ENCODE measurements around the gene MRPS18A. TPM values are rescaled to one million over a fixed set of nuclear protein-coding genes. Genes with fewer than 3 reads are reported as not detected.

MRPS18A gene
- total and polyA plus RNA-seq, 2 of the 13 experiments (the other 11 are each of a cell fraction or from before 2014, with no cell fraction given): 87.8 to 89.1 TPM

GRCh38 chr6:43648248-43648647 is 39.3 kb downstream of the MRPS18A start (continued):
- TF ChIP-seq PBX2 (CRISPR knock-in tag; IDR thresholded peaks at IDR 0.05) (no peak), KAT7 (CRISPR knock-in tag; IDR thresholded peaks at IDR 0.05; ENCODE audit: borderline replicate concordance) (no peak), ZBTB26 (CRISPR knock-in tag; IDR thresholded peaks at IDR 0.05; ENCODE audit: borderline replicate concordance) (no peak), ZSCAN12 (CRISPR knock-in tag; IDR thresholded peaks at IDR 0.05) (no peak), PRMT3 (CRISPR knock-in tag; IDR thresholded peaks at IDR 0.05; ENCODE audit: borderline replicate concordance, low read depth) (no peak), SNAPC2 (CRISPR knock-in tag; IDR thresholded peaks at IDR 0.05) (no peak), GPN1 (CRISPR knock-in tag; IDR thresholded peaks at IDR 0.05; ENCODE audit: borderline replicate concordance) (no peak), ZIK1 (CRISPR knock-in tag; IDR thresholded peaks at IDR 0.05; ENCODE audit: borderline replicate concordance, low read depth) (no peak), SMYD3 (CRISPR knock-in tag; IDR thresholded peaks at IDR 0.05) (no peak), CTCF (CRISPR knock-in tag; IDR thresholded peaks at IDR 0.05) (no peak), KDM4B (CRISPR knock-in tag; IDR thresholded peaks at IDR 0.05) (no peak)

All from HepG2 (cell line).